Activated CD4-positive, alpha-beta T cell treated with anti-CD3 and anti-CD28 coated beads, Interleukin-2, amount 10 ng/mL, durations not matched to agents 7 days and 5 days (primary cell): ENCODE data around the gene ACBD6. TPM values are rescaled to one million over a fixed set of nuclear protein-coding genes. Genes with fewer than 3 reads are reported as not detected.
A peak's percentile ranks its signal among the peaks of the same experiment; 100 is the strongest.

Experiments used
- CTCF ChIA-PET: fragments of 350-600 bp; sonication (Branson Sonifier 250); formaldehyde crosslinking; loops from one replicate; lab custom pipeline; 2021; ENCODE audit warnings: antibody characterized with exemption; lab: Charles Lee
- POLR2A ChIA-PET: fragments of 350-600 bp; sonication (Branson Sonifier 250); formaldehyde crosslinking; loops from one replicate; lab custom pipeline; 2021; ENCODE audit warnings: antibody characterized with exemption; lab: Charles Lee
- DNase-seq: peaks from one replicate; pipeline ENCODE4 v3.0.0-alpha.2; 2020
- H3K27ac Mint-ChIP-seq: one replicate; pipeline ENCODE4 v1.8.0; 2021; ENCODE audit warnings: mild to moderate bottlenecking, moderate library complexity, mixed read lengths
- H3K27me3 Mint-ChIP-seq: one replicate; pipeline ENCODE4 v1.8.0; 2021; ENCODE audit warnings: mixed read lengths
- H3K36me3 Mint-ChIP-seq: one replicate; pipeline ENCODE4 v1.8.0; 2021; ENCODE audit warnings: low read depth, mixed read lengths
- H3K4me1 Mint-ChIP-seq: one replicate; pipeline ENCODE4 v1.8.0; 2021; ENCODE audit warnings: mixed read lengths
- H3K4me3 Mint-ChIP-seq: one replicate; pipeline ENCODE4 v1.8.0; 2021; ENCODE audit warnings: mild to moderate bottlenecking, moderate library complexity, mixed read lengths
- H3K9me3 Mint-ChIP-seq: one replicate; pipeline ENCODE4 v1.8.0; 2021; ENCODE audit warnings: mixed read lengths
- total RNA-seq, 2 experiments: library from RNA; stranded (reverse); gene quantifications; one replicate each; pipeline ENCODE4 v1.2.3, GENCODE V29; 2021

The ACBD6 gene
- total RNA-seq, 2 experiments from 2014 or later: 39.9 to 40.8 TPM

DNA sequence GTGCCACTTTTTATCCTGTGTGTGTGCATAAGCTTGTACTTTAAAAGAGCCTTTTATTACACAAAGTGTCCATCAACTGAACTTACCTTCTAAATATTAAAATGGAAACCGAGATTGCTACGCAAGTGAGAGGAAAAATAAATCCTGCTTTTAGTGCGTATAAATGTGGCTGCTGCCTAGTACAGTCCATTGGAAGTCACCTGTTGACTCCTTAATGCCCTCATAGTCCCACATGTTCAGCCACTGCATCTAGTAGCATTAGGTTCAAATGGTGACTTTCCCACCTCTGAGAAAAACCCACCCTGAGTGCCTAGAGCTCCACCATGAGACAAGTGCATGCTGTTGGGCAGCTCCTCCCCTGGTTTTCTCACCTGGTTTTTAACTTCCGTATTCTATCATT lies 219.3 kb downstream of the ACBD6 start:
- POLR2A ChIA-PET: no interaction called here
- H3K27ac Mint-ChIP-seq: no peak overlapping the region
- no peak for DNase-seq
- no peaks in the 10 kb centered on the region for H3K4me1 Mint-ChIP-seq
- peaks cover 5% of the 10 kb centered on the region for H3K36me3 Mint-ChIP-seq
- CTCF ChIA-PET: no interaction called here
- no peaks in the 10 kb centered on the region for H3K27me3 Mint-ChIP-seq
- H3K4me3 Mint-ChIP-seq: no peak overlapping the region
- no peaks in the 10 kb centered on the region for H3K9me3 Mint-ChIP-seq

- no peaks in the 10 kb centered on the region for H3K27me3 Mint-ChIP-seq
- POLR2A ChIA-PET: no interaction called here
- H3K4me3 Mint-ChIP-seq: no peak overlapping the region
- H3K9me3 Mint-ChIP-seq: no peaks in the 10 kb centered on the region
- no peak for DNase-seq
- CTCF ChIA-PET: no interaction called here
- H3K36me3 Mint-ChIP-seq: peaks cover 3% of the 10 kb centered on the region
- no peak overlapping the region for H3K27ac Mint-ChIP-seq
- no peaks in the 10 kb centered on the region for H3K4me1 Mint-ChIP-seq
Measured at GRCh38 chr1:180282401-180283044, 219.9 kb downstream of the ACBD6 start.

- peaks cover 2% of the 10 kb centered on the region for H3K36me3 Mint-ChIP-seq
- POLR2A ChIA-PET: no interaction called here
- H3K4me1 Mint-ChIP-seq: no peaks in the 10 kb centered on the region
- no peaks in the 10 kb centered on the region for H3K27me3 Mint-ChIP-seq
- peak overlapping the region; percentile 2 for H3K27ac Mint-ChIP-seq
- CTCF ChIA-PET: no interaction called here
- no peak overlapping the region for H3K4me3 Mint-ChIP-seq
- H3K9me3 Mint-ChIP-seq: no peaks in the 10 kb centered on the region
- no peak for DNase-seq
Measured at GRCh38 chr1:180281490-180281889, 220.9 kb downstream of the ACBD6 start.

DNA sequence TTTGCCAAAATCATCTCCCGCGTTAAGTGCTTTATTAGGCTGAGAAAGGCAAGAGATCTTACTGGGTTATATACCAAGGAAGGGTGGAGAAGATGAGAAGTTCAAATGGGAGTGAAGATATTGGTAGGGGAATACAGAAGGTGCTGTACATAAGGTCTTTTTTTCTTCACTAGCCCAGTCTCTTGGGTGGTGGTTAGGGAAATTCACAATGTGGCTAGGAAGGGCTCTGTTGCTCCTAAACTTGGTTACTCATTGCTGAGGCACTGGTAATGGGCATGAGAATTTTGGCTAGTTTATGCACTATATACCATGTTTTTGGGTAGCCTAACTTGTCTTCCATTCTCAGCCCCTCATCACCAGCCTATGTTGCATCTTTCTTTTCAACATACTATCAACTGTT lies 221.8 kb downstream of the ACBD6 start:
- no peaks in the 10 kb centered on the region for H3K27me3 Mint-ChIP-seq
- H3K4me1 Mint-ChIP-seq: no peaks in the 10 kb centered on the region
- CTCF ChIA-PET: interaction anchor here (0.9 kb wide), 1 partner anchor 27 kb away, joined by 3 read pairs; no protein-coding TSS in a partner anchor
- H3K4me3 Mint-ChIP-seq: no peak overlapping the region
- no peak overlapping the region for H3K27ac Mint-ChIP-seq
- DNase-seq: no peak
- POLR2A ChIA-PET: no interaction called here
- peaks cover 4% of the 10 kb centered on the region for H3K36me3 Mint-ChIP-seq
- no peaks in the 10 kb centered on the region for H3K9me3 Mint-ChIP-seq

GRCh38 chr1:180279651-180280050 lies 222.7 kb downstream of the ACBD6 start:
- Mint-ChIP-seq H3K27me3 (no peaks in the 10 kb centered on the region), H3K4me1 (no peaks in the 10 kb centered on the region), H3K36me3 (peaks cover 8% of the 10 kb centered on the region), H3K9me3 (no peaks in the 10 kb centered on the region), H3K4me3 (no peak overlapping the region), H3K27ac (no peak overlapping the region)
- ChIA-PET CTCF (interaction anchor here (0.6 to 0.9 kb wide), 2 partner anchors 26 to 133 kb away, joined by 3 read pairs; no protein-coding TSS in a partner anchor), POLR2A (no interaction called here)
- DNase-seq: no peak

GRCh38 chr1:180278596-180279395 lies 223.6 kb downstream of the ACBD6 start:
- H3K36me3 Mint-ChIP-seq: peaks cover 12% of the 10 kb centered on the region
- no peaks in the 10 kb centered on the region for H3K27me3 Mint-ChIP-seq
- no peaks in the 10 kb centered on the region for H3K9me3 Mint-ChIP-seq
- CTCF ChIA-PET: no interaction called here
- H3K4me3 Mint-ChIP-seq: no peak overlapping the region
- no peaks in the 10 kb centered on the region for H3K4me1 Mint-ChIP-seq
- DNase-seq: no peak
- POLR2A ChIA-PET: no interaction called here
- H3K27ac Mint-ChIP-seq: no peak overlapping the region

DNA sequence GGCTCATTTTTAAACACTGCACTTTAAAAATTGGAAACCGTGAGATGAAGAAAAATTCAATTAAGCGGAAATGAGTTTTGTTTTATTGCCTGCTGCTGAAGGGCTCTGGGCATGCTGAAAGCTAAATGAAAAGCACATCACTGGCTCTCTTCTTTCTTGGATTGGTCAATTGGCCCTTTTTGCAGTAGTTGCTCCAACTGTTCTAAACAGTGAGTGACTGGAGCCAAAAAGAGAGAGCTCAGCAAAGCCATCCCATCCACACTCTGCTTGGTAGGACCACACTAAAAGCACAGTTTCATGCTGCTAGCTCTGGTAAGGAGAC lies 224.2 kb downstream of the ACBD6 start:
- Mint-ChIP-seq H3K4me1 (no peaks in the 10 kb centered on the region), H3K27me3 (no peaks in the 10 kb centered on the region), H3K4me3 (no peak overlapping the region), H3K36me3 (peaks cover 15% of the 10 kb centered on the region), H3K27ac (no peak overlapping the region), H3K9me3 (no peaks in the 10 kb centered on the region)
- POLR2A ChIA-PET: no interaction called here
- no peak for DNase-seq
- CTCF ChIA-PET: no interaction called here

DNA sequence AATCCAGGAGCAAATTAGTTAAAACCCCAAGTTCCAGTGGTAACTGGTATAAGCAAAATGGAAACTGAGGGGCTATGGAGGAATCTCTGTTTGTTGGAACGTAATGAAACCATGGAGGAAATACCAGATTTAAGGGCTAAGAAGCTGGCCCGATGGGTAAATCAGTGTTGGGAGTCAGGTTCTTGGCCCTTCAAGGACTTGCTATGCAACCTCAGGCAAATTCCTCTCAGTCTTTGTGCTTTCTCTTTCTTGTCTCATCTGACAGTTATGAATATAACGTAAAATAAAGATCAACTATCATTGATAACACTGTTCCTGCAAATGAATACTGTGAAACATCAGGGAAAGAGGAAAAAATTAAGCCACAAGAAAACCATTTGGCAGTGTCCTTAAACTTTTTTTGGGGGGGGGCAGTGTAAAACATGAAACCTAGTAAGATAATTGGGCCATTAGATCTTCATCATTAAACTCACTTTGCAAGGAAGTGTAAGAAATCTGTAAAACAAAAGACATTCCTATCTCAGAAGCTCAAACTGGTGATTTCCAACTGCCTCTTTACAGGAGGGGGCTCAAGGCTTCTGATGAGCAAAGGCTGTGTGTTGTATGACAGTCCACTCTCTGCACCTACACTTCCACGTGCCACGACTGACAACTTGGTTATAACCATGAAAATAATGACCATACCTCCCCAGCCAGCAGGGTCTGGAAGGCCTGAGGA lies 224.7 kb downstream of the ACBD6 start:
- Mint-ChIP-seq H3K27ac (no peak overlapping the region), H3K4me3 (no peak overlapping the region), H3K4me1 (no peaks in the 10 kb centered on the region), H3K9me3 (no peaks in the 10 kb centered on the region), H3K36me3 (peaks cover 15% of the 10 kb centered on the region), H3K27me3 (no peaks in the 10 kb centered on the region)
- DNase-seq: no peak
- CTCF ChIA-PET: interaction anchor here (0.8 to 1.3 kb wide), 2 partner anchors 8 to 10 kb away, joined by 3 read pairs; no protein-coding TSS in a partner anchor
- POLR2A ChIA-PET: no interaction called here

DNA sequence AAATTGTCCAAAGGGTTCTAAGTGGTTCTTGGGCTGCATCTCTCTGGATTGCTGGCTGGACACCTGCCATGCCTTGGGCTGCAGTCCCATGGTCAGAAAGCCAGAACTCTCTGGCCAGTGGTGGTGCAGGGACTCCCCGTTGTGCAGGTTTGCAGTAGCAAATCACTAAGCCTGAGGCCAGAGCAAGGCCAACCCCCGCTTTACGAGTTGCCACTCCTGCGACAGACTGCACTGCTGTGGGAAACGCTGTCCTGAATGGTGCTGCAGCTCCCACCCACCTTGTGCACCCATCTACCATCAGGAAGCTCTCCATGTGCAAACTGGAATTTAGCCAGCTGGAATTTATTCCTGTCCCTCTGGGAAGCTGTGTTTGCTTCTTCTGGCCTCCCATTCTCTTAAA lies 226.7 kb downstream of the ACBD6 start:
- Mint-ChIP-seq H3K9me3 (no peaks in the 10 kb centered on the region), H3K4me1 (no peaks in the 10 kb centered on the region), H3K36me3 (peaks cover 15% of the 10 kb centered on the region), H3K27me3 (no peaks in the 10 kb centered on the region), H3K27ac (no peak overlapping the region), H3K4me3 (no peak overlapping the region)
- POLR2A ChIA-PET: no interaction called here
- CTCF ChIA-PET: no interaction called here
- DNase-seq: no peak

DNA sequence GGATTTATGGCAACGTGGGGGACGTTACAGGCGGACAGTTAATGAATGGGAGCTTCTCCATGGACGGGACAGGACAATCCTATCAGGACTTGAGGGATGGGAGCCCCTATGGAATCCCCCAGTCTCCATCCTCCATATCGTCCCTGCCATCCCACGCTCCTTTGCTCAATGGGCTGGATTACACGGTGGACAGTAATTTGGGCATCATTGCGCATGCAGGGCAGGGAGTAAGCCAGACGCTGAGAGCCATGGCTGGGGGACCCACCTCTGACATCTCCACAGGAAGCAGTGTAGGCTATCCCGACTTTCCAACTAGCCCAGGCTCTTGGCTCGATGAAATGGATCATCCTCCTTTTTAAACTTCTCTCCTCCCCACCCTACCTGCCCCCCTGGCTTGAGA lies 228.2 kb downstream of the ACBD6 start:
- DNase-seq: no peak
- ChIA-PET POLR2A (no interaction called here), CTCF (interaction anchor here (0.6 to 1.3 kb wide), 2 partner anchors 10 to 43 kb away, joined by 3 to 4 read pairs; no protein-coding TSS in a partner anchor)

DNA sequence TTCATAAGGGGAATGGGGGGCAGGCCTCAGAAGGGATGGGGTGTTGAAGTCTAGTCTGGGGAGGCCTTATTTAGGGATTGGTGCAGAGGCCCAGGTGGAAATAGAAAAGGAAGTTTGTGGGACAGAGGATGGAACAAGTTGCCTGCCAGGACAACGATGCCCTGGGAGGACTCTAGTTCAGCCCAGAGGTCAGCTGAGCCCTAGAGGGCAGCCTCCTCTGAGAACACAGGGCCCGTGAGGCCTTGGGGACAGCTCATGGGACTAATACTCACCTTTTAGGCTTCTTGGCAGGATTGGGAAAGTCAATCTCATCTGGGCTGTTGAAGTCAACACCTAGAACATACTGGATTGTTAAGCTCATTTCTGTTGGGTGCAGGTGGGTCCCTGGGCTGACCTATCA lies 229.3 kb downstream of the ACBD6 start:
- Mint-ChIP-seq H3K4me3 (no peak overlapping the region), H3K27me3 (no peaks in the 10 kb centered on the region), H3K36me3 (peaks cover 15% of the 10 kb centered on the region), H3K4me1 (no peaks in the 10 kb centered on the region), H3K9me3 (no peaks in the 10 kb centered on the region), H3K27ac (no peak overlapping the region)
- CTCF ChIA-PET: interaction anchor here (1.3 kb wide), 1 partner anchor 11 kb away, joined by 4 read pairs; no protein-coding TSS in a partner anchor
- POLR2A ChIA-PET: no interaction called here
- no peak for DNase-seq

More for the DNA sequence above, 228.2 kb downstream of the ACBD6 start:
- Mint-ChIP-seq H3K9me3 (no peaks in the 10 kb centered on the region), H3K27ac (no peak overlapping the region), H3K27me3 (no peaks in the 10 kb centered on the region), H3K4me3 (no peak overlapping the region), H3K36me3 (peaks cover 15% of the 10 kb centered on the region), H3K4me1 (no peaks in the 10 kb centered on the region)

DNA sequence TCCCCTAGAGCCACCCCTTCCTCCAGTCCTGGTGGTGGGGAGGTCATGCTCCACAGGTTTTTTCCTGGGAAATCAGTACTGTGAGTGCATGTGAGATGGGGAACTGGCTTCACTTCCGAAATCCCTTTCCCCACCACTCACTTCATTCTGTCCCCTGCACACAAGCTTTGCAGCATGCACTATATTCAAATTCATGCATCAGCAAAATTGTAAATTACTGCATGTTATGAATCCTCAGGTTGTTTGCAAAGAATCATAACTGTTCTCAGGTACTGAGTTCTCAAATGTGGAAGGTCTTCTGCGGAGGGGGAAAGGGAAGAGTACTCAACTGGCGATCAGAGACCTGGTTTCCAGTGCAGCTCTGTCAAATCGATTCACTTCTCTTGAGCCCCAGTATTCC lies 230.0 kb downstream of the ACBD6 start:
- Mint-ChIP-seq H3K27me3 (no peaks in the 10 kb centered on the region), H3K9me3 (no peaks in the 10 kb centered on the region), H3K4me3 (no peak overlapping the region), H3K4me1 (no peaks in the 10 kb centered on the region), H3K27ac (no peak overlapping the region), H3K36me3 (peaks cover 15% of the 10 kb centered on the region)
- ChIA-PET POLR2A (no interaction called here), CTCF (interaction anchor here (1.2 kb wide), 1 partner anchor 19 kb away, joined by 3 read pairs; no protein-coding TSS in a partner anchor)
- DNase-seq: no peak
